K562 (cell line): ENCODE results near the gene AHNAK. TPM values are rescaled to one million over a fixed set of nuclear protein-coding genes. Genes with fewer than 3 reads are reported as not detected.
A peak's percentile ranks its signal among the peaks of the same experiment; 100 is the strongest.

ENCODE experiments used
- BRD9 ChIP-seq: fragments of 450-650 bp; IDR thresholded peaks from 2 replicates; pipeline ENCODE4 v1.6.1; 2018; ENCODE audit warnings: low read depth; ENCODE audit not compliant: partially characterized antibody
- CAMTA2 ChIP-seq: fragments of 250-450 bp; sonication (Bioruptor Pico); conservative IDR thresholded peaks from 2 replicates; pipeline ENCODE4 v1.5.1; 2022
- CBX3 ChIP-seq, 2 experiments: IDR thresholded peaks; 1 replicate in 1 of 2; 2 replicates in 1 of 2; pipeline ENCODE4 v1.6.1; 2012; ENCODE audit warnings: inconsistent platforms in 2 of 2, low read length in 2 of 2, borderline replicate concordance in 1 of 2, control low read depth in 1 of 2
- COPS2 ChIP-seq: fragments of 450-650 bp; conservative IDR thresholded peaks from 2 replicates; pipeline ENCODE4 v1.6.1; 2016; ENCODE audit warnings: mild to moderate bottlenecking, moderate library complexity
- FOXP4 ChIP-seq: sonication (generic); formaldehyde crosslinking; IDR thresholded peaks from 2 replicates; pipeline ENCODE4 v1.8.0; 2022; ENCODE audit warnings: mild to moderate bottlenecking, missing genetic modification reagents, borderline replicate concordance
- GABPB1 ChIP-seq: sonication (generic); formaldehyde crosslinking; IDR thresholded peaks from 2 replicates; pipeline ENCODE4 v1.8.0; 2022; ENCODE audit warnings: mild to moderate bottlenecking, missing genetic modification reagents
- OTX1 ChIP-seq: fragments of 450-650 bp; formaldehyde crosslinking; IDR thresholded peaks from 2 replicates; pipeline ENCODE4 v1.4.0; 2022; ENCODE audit warnings: mild to moderate bottlenecking
- RFX5 ChIP-seq: IDR thresholded peaks from 2 replicates; pipeline ENCODE4 v1.6.1; 2011; ENCODE audit warnings: low read depth, mild to moderate bottlenecking, improper control_type of control experiment, low read length
- SMAD1 ChIP-seq: fragments of 150-350 bp; IDR thresholded peaks from 2 replicates; pipeline ENCODE4 v1.6.1; 2014; ENCODE audit warnings: low read length, low read depth; ENCODE audit not compliant: partially characterized antibody
- SNRNP70 ChIP-seq: fragments of 200-400 bp; formaldehyde crosslinking; optimal IDR thresholded peaks from 2 replicates; pipeline ENCODE3; 2017; ENCODE audit warnings: low read depth, low read length
- TCFL5 ChIP-seq: fragments of 250-450 bp; sonication (Bioruptor Pico); conservative IDR thresholded peaks from 2 replicates; pipeline ENCODE4 v1.6.1; 2021; ENCODE audit warnings: mild to moderate bottlenecking, moderate library complexity, matching md5 sums
- TRIM24 ChIP-seq, 2 experiments: fragments of 450-650 bp; IDR thresholded peaks; 2 replicates each; pipeline ENCODE4 v1.6.1; 2016
- UBTF ChIP-seq, 2 experiments: IDR thresholded peaks; 2 replicates each; pipeline ENCODE4 v1.6.1; 2012; ENCODE audit warnings: improper control_type of control experiment in 2 of 2, low read depth in 2 of 2, low read length in 2 of 2, borderline replicate concordance in 1 of 2
- USF1 ChIP-seq: sonication (generic); formaldehyde crosslinking; IDR thresholded peaks from 2 replicates; pipeline ENCODE4 v1.9.0; 2022; ENCODE audit warnings: mild to moderate bottlenecking, missing genetic modification reagents
- YBX1 ChIP-seq: fragments of 450-650 bp; IDR thresholded peaks from 2 replicates; pipeline ENCODE4 v1.7.1; 2016; ENCODE audit warnings: mild to moderate bottlenecking
- ZBTB33 ChIP-seq: sonication (generic); formaldehyde crosslinking; IDR thresholded peaks from 2 replicates; pipeline ENCODE4 v1.8.1; 2023; ENCODE audit warnings: mild to moderate bottlenecking, missing genetic modification reagents
- ZBTB49 ChIP-seq: sonication (generic); formaldehyde crosslinking; IDR thresholded peaks from 2 replicates; pipeline ENCODE4 v1.8.0; 2022; ENCODE audit warnings: missing genetic modification reagents, mild to moderate bottlenecking, borderline replicate concordance
- ZNF41 ChIP-seq: fragments of 250-450 bp; sonication (Bioruptor Pico); conservative IDR thresholded peaks from 2 replicates; pipeline ENCODE4 v1.4.0; 2020; ENCODE audit warnings: mild to moderate bottlenecking
- ZSCAN29 ChIP-seq: fragments of 450-650 bp; IDR thresholded peaks from 2 replicates; pipeline ENCODE4 v1.6.1; 2017
- polyA plus RNA-seq, 8 experiments: library from polyadenylated mRNA; depleted of rRNA in 4 of 8; stranded (reverse) in 5 of 8; unstranded in 3 of 8; fragments of >200 nt; fragmentation: Nextera tagmentation in 2 of 8; fragmentation: Illumina TruSeq in 1 of 8; extraction: Ambion mirVana in 2 of 8; extraction: Trizol in 1 of 8; gene quantifications; 2 replicates each; pipeline versions ENCODE4 v1.2.1 to v1.2.3, GENCODE V29; 2011 to 2014; ENCODE audit warnings: inconsistent platforms in 1 of 8, missing spikeins in 1 of 8
- total RNA-seq, 7 experiments: library from RNA; depleted of rRNA in 6 of 7; stranded (reverse); fragments of >200 nt in 6 of 7; fragmentation: Illumina TruSeq in 2 of 7; extraction: Trizol in 2 of 7; gene quantifications; 2 replicates each; pipeline versions ENCODE4 v1.2.1 to v1.2.3, GENCODE V29; 2011 to 2021; ENCODE audit warnings: low replicate concordance in 1 of 7

The AHNAK gene
- total and polyA plus RNA-seq, 9 of the 15 experiments (the other 6 are each of a cell fraction or from before 2014, with no cell fraction given): 1.5 to 89.7 (median 45.0) TPM

GRCh38 chr11:62591448-62592145 lies 45.0 kb upstream of the AHNAK start, which contains the start of gene TUT1 (continued):
- TF ChIP-seq CAMTA2 (CRISPR knock-in tag) (no peak), ZNF41 (CRISPR knock-in tag) (no peak), TCFL5 (CRISPR knock-in tag) (no peak), SNRNP70 (no peak), ZBTB33 (CRISPR knock-in tag) (peak; percentile 82), ZSCAN29 (no peak), SMAD1 (peak; percentile 67), YBX1 (no peak), BRD9 (no peak), CBX3 (IDR thresholded peaks at IDR 0.05; ENCODE audit: borderline replicate concordance in 1 of 2, low read length in 2 of 2) (peak in 1 of 2 experiments; percentile 95; a peak in 1 of 3 replicates), GABPB1 (CRISPR knock-in tag) (peak; percentile 99), OTX1 (CRISPR knock-in tag) (peak; percentile 19; the same call in 1 of the 2 replicates), FOXP4 (CRISPR knock-in tag) (peak; percentile 78; the same call in 1 of the 2 replicates), UBTF (IDR thresholded peaks at IDR 0.05; ENCODE audit: borderline replicate concordance in 1 of 2, low read depth in 2 of 2, low read length in 2 of 2) (0 out of 4 replicates have a peak, but pooled peaks of 1 of the 2 experiments have one; percentile 47), TRIM24 (IDR thresholded peaks at IDR 0.05) (peak in 1 of 2 experiments; percentile 100; a peak in 2 of 4 replicates), RFX5 (no peak), COPS2 (no peak), USF1 (CRISPR knock-in tag) (no peak), ZBTB49 (CRISPR knock-in tag) (no peak)
